ENCODE data around the gene CNKSR3. TPM values are rescaled to one million over a fixed set of nuclear protein-coding genes. Genes with fewer than 3 reads are reported as not detected.

CNKSR3 gene
- polyA plus RNA-seq, 1 donor from 2014 or later: 3.0 TPM

DNA sequence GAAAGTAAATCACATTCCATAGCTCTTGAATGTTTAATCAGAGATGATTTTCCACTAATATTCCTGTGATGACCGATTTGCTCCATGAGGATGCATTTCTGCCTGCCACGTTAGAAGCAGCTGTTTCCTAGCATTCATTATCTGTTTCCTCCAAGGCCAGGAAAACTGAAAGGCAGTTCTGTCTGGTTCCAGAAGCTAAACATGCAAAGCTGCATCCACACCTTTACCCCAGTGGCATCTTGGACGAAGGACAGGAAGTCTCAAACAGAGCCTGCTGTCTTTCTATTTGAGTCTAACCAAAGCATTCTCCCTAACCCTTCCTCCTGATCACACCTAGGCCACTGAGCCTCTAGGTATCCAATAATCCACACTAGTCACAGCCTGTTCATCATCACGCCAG, 27.6 kb downstream of the CNKSR3 start:
- Histone ChIP-seq H3K27ac (ENCODE audit: low read length) (no peak overlapping the region), H3K27me3 (ENCODE audit: insufficient read depth, low read depth, low read length) (no peaks in the 10 kb centered on the region), H4K20me1 (ENCODE audit: insufficient read depth) (no peaks in the 10 kb centered on the region), H2AFZ (ENCODE audit: low read depth, low read length) (no peak overlapping the region), H3K9me2 (ENCODE audit: insufficient read depth, low read length) (no peaks in the 10 kb centered on the region), H3K4me2 (ENCODE audit: low read length) (no peak overlapping the region), H3K79me2 (replicated peaks; ENCODE audit: insufficient read depth, low read length) (no peaks in the 10 kb centered on the region), H3K4me3 (ENCODE audit: low read length) (no peak overlapping the region), H3K9ac (ENCODE audit: low read length) (no peak overlapping the region), H3K9me3 (ENCODE audit: low read length) (no peaks in the 10 kb centered on the region), H3F3A (ENCODE audit: insufficient read depth, low read length, poor library complexity, severe bottlenecking) (no peaks in the 10 kb centered on the region), H3K36me3 (ENCODE audit: insufficient read depth, low read length) (no peaks in the 10 kb centered on the region)
- TF ChIP-seq POLR2AphosphoS5 (IDR thresholded peaks at IDR 0.05): no peak
- no peak for TF ChIP-seq MXI1 (conservative IDR thresholded peaks at IDR 0.05; ENCODE audit: poor library complexity, severe bottlenecking)
- TF ChIP-seq, protein P1, sequence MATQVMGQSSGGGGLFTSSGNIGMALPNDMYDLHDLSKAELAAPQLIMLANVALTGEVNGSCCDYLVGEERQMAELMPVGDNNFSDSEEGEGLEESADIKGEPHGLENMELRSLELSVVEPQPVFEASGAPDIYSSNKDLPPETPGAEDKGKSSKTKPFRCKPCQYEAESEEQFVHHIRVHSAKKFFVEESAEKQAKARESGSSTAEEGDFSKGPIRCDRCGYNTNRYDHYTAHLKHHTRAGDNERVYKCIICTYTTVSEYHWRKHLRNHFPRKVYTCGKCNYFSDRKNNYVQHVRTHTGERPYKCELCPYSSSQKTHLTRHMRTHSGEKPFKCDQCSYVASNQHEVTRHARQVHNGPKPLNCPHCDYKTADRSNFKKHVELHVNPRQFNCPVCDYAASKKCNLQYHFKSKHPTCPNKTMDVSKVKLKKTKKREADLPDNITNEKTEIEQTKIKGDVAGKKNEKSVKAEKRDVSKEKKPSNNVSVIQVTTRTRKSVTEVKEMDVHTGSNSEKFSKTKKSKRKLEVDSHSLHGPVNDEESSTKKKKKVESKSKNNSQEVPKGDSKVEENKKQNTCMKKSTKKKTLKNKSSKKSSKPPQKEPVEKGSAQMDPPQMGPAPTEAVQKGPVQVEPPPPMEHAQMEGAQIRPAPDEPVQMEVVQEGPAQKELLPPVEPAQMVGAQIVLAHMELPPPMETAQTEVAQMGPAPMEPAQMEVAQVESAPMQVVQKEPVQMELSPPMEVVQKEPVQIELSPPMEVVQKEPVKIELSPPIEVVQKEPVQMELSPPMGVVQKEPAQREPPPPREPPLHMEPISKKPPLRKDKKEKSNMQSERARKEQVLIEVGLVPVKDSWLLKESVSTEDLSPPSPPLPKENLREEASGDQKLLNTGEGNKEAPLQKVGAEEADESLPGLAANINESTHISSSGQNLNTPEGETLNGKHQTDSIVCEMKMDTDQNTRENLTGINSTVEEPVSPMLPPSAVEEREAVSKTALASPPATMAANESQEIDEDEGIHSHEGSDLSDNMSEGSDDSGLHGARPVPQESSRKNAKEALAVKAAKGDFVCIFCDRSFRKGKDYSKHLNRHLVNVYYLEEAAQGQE (IDR thresholded peaks at IDR 0.05; ENCODE audit: borderline replicate concordance): no peak
- TF ChIP-seq, protein P2, sequence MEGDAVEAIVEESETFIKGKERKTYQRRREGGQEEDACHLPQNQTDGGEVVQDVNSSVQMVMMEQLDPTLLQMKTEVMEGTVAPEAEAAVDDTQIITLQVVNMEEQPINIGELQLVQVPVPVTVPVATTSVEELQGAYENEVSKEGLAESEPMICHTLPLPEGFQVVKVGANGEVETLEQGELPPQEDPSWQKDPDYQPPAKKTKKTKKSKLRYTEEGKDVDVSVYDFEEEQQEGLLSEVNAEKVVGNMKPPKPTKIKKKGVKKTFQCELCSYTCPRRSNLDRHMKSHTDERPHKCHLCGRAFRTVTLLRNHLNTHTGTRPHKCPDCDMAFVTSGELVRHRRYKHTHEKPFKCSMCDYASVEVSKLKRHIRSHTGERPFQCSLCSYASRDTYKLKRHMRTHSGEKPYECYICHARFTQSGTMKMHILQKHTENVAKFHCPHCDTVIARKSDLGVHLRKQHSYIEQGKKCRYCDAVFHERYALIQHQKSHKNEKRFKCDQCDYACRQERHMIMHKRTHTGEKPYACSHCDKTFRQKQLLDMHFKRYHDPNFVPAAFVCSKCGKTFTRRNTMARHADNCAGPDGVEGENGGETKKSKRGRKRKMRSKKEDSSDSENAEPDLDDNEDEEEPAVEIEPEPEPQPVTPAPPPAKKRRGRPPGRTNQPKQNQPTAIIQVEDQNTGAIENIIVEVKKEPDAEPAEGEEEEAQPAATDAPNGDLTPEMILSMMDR (IDR thresholded peaks at IDR 0.05; ENCODE audit: poor library complexity, severe bottlenecking): no peak

DNA sequence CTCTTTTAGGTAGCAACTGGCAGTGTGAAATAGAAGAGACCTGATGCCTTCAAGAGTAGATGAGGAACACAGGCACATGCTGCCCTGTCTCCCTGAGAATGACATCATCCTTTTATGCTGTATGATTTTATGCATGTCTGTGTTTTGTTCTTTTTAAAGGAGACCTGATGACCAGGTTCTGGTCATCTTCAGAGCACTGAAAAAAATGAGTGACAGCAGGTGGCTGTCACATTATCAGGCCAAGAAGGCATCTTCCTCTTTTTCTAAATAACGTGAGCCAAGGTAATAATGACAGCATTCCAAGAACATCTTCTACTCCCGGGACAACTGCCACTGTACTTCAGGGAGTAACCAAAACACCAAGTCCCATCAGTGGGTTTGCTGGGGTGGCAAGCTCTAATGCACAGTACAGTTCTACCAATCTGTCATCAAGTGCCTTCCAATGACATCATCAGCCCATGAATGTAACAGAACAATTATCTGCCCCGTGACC, 28.9 kb downstream of the CNKSR3 start:
- no peaks in the 10 kb centered on the region for H3K36me3 ChIP-seq (ENCODE audit: insufficient read depth, low read length)
- H3K79me2 ChIP-seq (replicated peaks; ENCODE audit: insufficient read depth, low read length): no peaks in the 10 kb centered on the region
- no peak overlapping the region for H3K27ac ChIP-seq (ENCODE audit: low read length)
- H3K4me2 ChIP-seq (ENCODE audit: low read length): no peak overlapping the region
- TF ChIP-seq TAF1 (IDR thresholded peaks at IDR 0.05; ENCODE audit: low read depth): no peak
- no peak for TF ChIP-seq EP300 (conservative IDR thresholded peaks at IDR 0.05; ENCODE audit: poor library complexity, severe bottlenecking)
- TF ChIP-seq, protein P2 (IDR thresholded peaks at IDR 0.05; ENCODE audit: poor library complexity, severe bottlenecking): no peak
- TF ChIP-seq, protein P1 (IDR thresholded peaks at IDR 0.05; ENCODE audit: borderline replicate concordance): no peak
- no peak for TF ChIP-seq RAD21 (conservative IDR thresholded peaks at IDR 0.05)
- TF ChIP-seq POLR2AphosphoS5 (IDR thresholded peaks at IDR 0.05): no peak
- no peak for TF ChIP-seq MXI1 (conservative IDR thresholded peaks at IDR 0.05; ENCODE audit: poor library complexity, severe bottlenecking)
- no peak for TF ChIP-seq SMC3 (conservative IDR thresholded peaks at IDR 0.05; ENCODE audit: poor library complexity)
- TF ChIP-seq EZH2 (IDR thresholded peaks at IDR 0.05; ENCODE audit: borderline replicate concordance, insufficient read depth, low read length, poor library complexity, severe bottlenecking): no peak
- H3K4me3 ChIP-seq (ENCODE audit: low read length): no peak overlapping the region
- no peaks in the 10 kb centered on the region for H3K9me3 ChIP-seq (ENCODE audit: low read length)
- no peaks in the 10 kb centered on the region for H3F3A ChIP-seq (ENCODE audit: insufficient read depth, low read length, poor library complexity, severe bottlenecking)
- H3K27me3 ChIP-seq (ENCODE audit: insufficient read depth, low read depth, low read length): no peaks in the 10 kb centered on the region
- H3K9ac ChIP-seq (ENCODE audit: low read length): no peak overlapping the region
- no peaks in the 10 kb centered on the region for H3K9me2 ChIP-seq (ENCODE audit: insufficient read depth, low read length)
- no peak overlapping the region for H2AFZ ChIP-seq (ENCODE audit: low read depth, low read length)
- no peaks in the 10 kb centered on the region for H4K20me1 ChIP-seq (ENCODE audit: insufficient read depth)

All from neural cell (in vitro differentiated cells).